GM13977 (cell line): ENCODE results near the gene SLC27A2.

ENCODE experiments used
- DNase-seq: peaks from one replicate; pipeline ENCODE4 v3.0.0; 2012; ENCODE audit warnings: low spot score
- in situ Hi-C: fragments of 300-500 bp; cut with MboI; formaldehyde crosslinking; loops from one replicate; pipeline ENCODE4 v1.12.0; 2022; ENCODE audit warnings: low sequenced_read_pairs, low pct_unique_long_range_greater_than_20kb, mixed read lengths, inconsistent platforms; ENCODE audit not compliant: unreplicated experiment
- TF ChIP-seq, protein P1 (sequence below): IDR thresholded peaks from 2 replicates; pipeline ENCODE4 v1.5.1; 2012; ENCODE audit warnings: mild to moderate bottlenecking, control low read depth; ENCODE audit not compliant: insufficient read depth; ENCODE audit errors: extremely low read depth, missing control alignments

The SLC27A2 gene

DNA sequence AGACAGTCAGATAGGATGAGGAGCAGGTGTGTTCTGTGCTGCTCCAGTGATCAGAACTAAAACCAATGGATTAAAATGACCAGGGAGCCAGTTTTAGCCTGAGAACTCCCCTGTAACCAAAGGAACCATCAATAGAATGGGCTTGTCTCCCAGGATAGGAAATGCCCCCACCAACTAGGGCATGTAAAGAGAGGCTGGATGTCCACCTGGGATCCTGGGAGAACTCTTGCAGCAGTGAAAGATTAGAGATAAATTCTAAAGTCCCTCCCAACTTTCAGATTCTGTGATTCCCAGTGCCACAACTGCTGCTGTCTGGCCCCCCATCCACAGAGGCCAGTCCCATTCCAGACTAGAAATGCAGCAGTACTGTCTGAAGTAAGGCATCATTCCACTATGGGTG is 49.8 kb downstream of the SLC27A2 start:
- in situ Hi-C loops: no loop called here
- no peak for DNase-seq

DNA sequence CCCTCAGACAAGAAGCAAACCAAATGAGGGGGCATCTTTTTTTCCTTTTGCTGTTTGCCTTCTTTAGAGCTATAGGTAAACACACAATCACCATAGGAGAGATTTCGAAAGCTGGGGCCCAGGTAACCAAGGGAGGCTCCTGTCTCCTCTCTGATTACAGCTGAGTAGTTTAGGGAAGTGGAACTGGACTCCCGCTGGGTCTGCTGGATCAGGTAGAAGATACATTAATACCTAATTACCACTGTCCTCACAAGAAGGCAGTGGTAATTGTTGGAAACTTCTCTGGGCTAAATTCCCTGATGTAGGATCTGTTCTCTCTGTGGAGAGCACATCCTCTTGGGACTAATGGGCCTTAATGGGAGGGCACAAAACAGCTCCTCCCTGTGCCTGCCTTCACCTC is 50.8 kb downstream of the SLC27A2 start:
- TF ChIP-seq, protein P1, sequence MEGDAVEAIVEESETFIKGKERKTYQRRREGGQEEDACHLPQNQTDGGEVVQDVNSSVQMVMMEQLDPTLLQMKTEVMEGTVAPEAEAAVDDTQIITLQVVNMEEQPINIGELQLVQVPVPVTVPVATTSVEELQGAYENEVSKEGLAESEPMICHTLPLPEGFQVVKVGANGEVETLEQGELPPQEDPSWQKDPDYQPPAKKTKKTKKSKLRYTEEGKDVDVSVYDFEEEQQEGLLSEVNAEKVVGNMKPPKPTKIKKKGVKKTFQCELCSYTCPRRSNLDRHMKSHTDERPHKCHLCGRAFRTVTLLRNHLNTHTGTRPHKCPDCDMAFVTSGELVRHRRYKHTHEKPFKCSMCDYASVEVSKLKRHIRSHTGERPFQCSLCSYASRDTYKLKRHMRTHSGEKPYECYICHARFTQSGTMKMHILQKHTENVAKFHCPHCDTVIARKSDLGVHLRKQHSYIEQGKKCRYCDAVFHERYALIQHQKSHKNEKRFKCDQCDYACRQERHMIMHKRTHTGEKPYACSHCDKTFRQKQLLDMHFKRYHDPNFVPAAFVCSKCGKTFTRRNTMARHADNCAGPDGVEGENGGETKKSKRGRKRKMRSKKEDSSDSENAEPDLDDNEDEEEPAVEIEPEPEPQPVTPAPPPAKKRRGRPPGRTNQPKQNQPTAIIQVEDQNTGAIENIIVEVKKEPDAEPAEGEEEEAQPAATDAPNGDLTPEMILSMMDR: no peak
- in situ Hi-C loops: no loop called here
- no peak for DNase-seq

More for the DNA sequence above, 49.8 kb downstream of the SLC27A2 start:
- TF ChIP-seq, protein P1: no peak

DNA sequence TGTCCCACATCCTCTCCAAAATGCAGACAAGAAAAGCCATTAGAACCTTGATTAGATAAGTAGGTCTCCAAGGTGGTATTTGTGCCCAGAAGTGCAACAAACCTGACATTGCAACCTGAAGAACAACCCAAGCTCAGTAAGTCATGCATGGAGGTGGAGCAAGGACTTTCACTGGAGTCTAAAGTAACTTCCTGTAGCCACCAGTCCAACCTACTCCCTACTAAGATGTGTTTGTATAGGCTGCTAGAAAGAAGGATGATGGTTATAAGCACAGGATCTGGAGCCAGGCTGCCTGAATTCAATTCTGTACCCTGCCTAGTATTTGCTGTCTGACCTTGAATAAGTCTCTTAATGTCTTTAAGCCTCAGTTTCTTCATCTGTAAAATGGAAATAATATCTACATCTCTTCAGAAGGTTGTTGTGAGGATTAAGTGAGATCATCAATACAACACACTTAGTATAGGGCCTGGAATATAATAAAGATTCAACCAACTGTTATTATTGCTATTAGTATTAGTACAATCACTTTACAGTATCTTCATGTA is 51.3 kb downstream of the SLC27A2 start:
- TF ChIP-seq, protein P1: no peak
- in situ Hi-C loops: no loop called here
- DNase-seq: no peak

DNA sequence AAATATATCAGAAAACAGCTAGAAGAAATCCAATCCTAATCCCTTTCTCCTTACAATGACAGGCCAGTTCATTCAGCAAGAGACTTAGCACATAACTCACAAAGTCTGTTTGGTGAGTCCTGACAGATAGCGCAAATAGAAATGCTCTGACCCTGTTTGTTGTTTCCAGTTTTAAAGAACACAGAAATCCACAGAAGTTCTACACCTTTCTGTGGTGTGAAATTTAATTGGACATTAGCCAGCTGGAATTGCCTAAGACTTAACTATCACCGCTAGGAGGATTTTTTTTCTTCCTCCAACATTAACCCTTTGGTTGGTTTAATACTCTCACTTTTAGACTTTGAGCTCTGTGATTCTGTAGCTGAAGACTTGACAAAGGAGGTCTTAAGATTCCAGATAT is 52.8 kb downstream of the SLC27A2 start:
- DNase-seq: no peak
- TF ChIP-seq, protein P1: no peak
- in situ Hi-C loops: no loop called here

DNA sequence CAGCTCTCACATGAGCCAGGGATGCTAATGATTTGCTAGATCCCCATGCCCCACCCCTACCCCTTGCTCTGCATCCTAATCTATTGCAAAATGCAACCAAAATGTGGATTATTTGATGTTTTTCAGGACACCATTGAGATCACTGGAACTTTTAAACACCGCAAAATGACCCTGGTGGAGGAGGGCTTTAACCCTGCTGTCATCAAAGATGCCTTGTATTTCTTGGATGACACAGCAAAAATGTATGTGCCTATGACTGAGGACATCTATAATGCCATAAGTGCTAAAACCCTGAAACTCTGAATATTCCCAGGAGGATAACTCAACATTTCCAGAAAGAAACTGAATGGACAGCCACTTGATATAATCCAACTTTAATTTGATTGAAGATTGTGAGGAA is 53.8 kb downstream of the SLC27A2 start:
- no peak for DNase-seq
- in situ Hi-C loops: no loop called here
- TF ChIP-seq, protein P1: no peak

DNA sequence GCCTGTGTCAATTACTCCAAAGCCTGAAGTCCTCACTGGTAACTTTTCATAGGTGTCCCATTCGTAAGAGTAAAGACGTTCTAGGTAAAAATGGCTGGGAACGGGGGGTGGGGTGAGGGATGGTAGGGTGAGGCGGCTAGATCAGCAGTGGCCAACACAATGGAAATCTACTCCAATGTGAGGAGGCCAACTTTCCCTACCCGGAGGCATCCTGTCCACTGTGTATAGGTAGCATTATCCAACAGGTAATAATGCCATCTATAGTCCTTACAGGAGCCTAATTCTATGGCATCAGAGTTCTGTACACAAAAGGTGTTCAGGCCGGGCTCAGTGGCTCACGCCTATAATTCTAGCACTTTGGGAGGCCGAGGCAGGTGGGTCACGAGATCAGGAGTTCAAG is 54.4 kb downstream of the SLC27A2 start:
- TF ChIP-seq, protein P1: no peak
- in situ Hi-C loops: no loop called here
- DNase-seq: no peak

DNA sequence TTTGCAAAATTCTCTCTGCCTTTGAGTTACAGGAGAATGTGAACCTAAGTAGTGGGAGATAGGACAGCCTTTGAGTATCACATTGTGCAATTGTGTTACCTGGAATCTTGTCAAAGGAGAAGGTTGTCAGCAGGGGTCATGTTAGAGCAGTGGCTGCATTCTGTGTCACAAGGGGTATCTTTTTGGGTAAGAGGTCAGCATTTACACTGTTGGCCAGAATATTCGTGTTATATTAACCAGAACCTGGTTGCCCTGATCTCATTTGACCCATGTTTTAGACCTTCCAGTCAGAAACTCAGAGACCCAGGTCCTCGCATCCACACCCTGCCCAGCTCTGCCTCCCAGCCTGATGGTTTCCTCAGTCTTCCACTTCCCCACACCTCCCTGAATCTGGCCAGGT is 56.3 kb downstream of the SLC27A2 start:
- no peak for DNase-seq
- TF ChIP-seq, protein P1: no peak
- in situ Hi-C loops: no loop called here
